ENCODE measurements around the gene RAMP1.

GRCh38 chr2:237819231-237819630 lies 40.2 kb upstream of the RAMP1 start:
- no peak for TF ChIP-seq CTCF (IDR thresholded peaks at IDR 0.05)
- TF ChIP-seq POLR2A (IDR thresholded peaks at IDR 0.05): no peak
